Activated CD8-positive, alpha-beta T cell treated with anti-CD3 and anti-CD28 coated beads for 36 hours (primary cell): ENCODE results near the gene BRME1. TPM values are rescaled to one million over a fixed set of nuclear protein-coding genes. Genes with fewer than 3 reads are reported as not detected.

Experiments
- ATAC-seq: fragments of 200-7000 bp; cut with Tn5 transposase; one replicate; pipeline ENCODE4 v1.10.0; 2021; ENCODE audit warnings: mild to moderate bottlenecking, moderate library complexity
- CTCF ChIA-PET: fragments of 350-600 bp; sonication (Branson Sonifier 250); formaldehyde crosslinking; loops from one replicate; lab custom pipeline; 2021; ENCODE audit warnings: antibody characterized with exemption; lab: Charles Lee
- POLR2A ChIA-PET: fragments of 350-600 bp; sonication (Branson Sonifier 250); formaldehyde crosslinking; loops from one replicate; lab custom pipeline; 2021; ENCODE audit warnings: antibody characterized with exemption; lab: Charles Lee
- DNase-seq: peaks from one replicate; pipeline ENCODE4 v3.0.0-alpha.2; 2020
- H3K27ac Mint-ChIP-seq: one replicate; pipeline ENCODE4 v1.8.0; 2021; ENCODE audit warnings: mild to moderate bottlenecking, mixed read lengths
- H3K27me3 Mint-ChIP-seq: one replicate; pipeline ENCODE4 v1.8.0; 2021; ENCODE audit warnings: mixed read lengths
- H3K36me3 Mint-ChIP-seq: one replicate; pipeline ENCODE4 v1.8.0; 2021; ENCODE audit warnings: low read depth, mixed read lengths
- H3K4me1 Mint-ChIP-seq: one replicate; pipeline ENCODE4 v1.8.0; 2021; ENCODE audit warnings: low read depth, mixed read lengths
- H3K4me3 Mint-ChIP-seq: one replicate; pipeline ENCODE4 v1.8.0; 2021; ENCODE audit warnings: mild to moderate bottlenecking, moderate library complexity, mixed read lengths
- H3K9me3 Mint-ChIP-seq: one replicate; pipeline ENCODE4 v1.8.0; 2021; ENCODE audit warnings: mixed read lengths
- CTCF ChIP-seq: fragments of 200-600 bp; IDR thresholded peaks from one replicate; pipeline ENCODE4 v1.8.0; 2022; ENCODE audit warnings: antibody characterized with exemption, mild to moderate bottlenecking
- intact Hi-C: fragments of 100-400 bp; cut with micrococcal nuclease; formaldehyde crosslinking; loops from one replicate; pipeline ENCODE4 v1.10.0; 2022
- total RNA-seq, 2 experiments: library from RNA; stranded (reverse); gene quantifications; one replicate each; pipeline ENCODE4 v1.2.3, GENCODE V29; 2021

The BRME1 gene
- total RNA-seq, 2 experiments from 2014 or later: 3.6 to 5.2 TPM

GRCh38 chr19:13885826-13886365 is 20.0 kb downstream of the BRME1 start:
- Mint-ChIP-seq H3K9me3 (no peaks in the 10 kb centered on the region), H3K4me1 (peaks cover 40% of the 10 kb centered on the region), H3K27ac (no peak overlapping the region), H3K4me3 (no peak overlapping the region), H3K27me3 (no peaks in the 10 kb centered on the region), H3K36me3 (no peaks in the 10 kb centered on the region)
- no peak for DNase-seq
- POLR2A ChIA-PET: interaction anchor here (1.3 kb wide), 1 partner anchor 186 kb away, joined by 4 read pairs; the partner anchor contains the start of gene MISP3
- intact Hi-C loops: loop anchor here (10.0 kb wide), 1 partner anchor 149 kb away; the partner anchor contains the start of gene IL27RA
- CTCF ChIA-PET: interaction anchor here (1.0 kb wide), 1 partner anchor 162 kb away, joined by 5 read pairs; no protein-coding TSS in a partner anchor
- TF ChIP-seq CTCF: no peak
- ATAC-seq: no peak

DNA sequence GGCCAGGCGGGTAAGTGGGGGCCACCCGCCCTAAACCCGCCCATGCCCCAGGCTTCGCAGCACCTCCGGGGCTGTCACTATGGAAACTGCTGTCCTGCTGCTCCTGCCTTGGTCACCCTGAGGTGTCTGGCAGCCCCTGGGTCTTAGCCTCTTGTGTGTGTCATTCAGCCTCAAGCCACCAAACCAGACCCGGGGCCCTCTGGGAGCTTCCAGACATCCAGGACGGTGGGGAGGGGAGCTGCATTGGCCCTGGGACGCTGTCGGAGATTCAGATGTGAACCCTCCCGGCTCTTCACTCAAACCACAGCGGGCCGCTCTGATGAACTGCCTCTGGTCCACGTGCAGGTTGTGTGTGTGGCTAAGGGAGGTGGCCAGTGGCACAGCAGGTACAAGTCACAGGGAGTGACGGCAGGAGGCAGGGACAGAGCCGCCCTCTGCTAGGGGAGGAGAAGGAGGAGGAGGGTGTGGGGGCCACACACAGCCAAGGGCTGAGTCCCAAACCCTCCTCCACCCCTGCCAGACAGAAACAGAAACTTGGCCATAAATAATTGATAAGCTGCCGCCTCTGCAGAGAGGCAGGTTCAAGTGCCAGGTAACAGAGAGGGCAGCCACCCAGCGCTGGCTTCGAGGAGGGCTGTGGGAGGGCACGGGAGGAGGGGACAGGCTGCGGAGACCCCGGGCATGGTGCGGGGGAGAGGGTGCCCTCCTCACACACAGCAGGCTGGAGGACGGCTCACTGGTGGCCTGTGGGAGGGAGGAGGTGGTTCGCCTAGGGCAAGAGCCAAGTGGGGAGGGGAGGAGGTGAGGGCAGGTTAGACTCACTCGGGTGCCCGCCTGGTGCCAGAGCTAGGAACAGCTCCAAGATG is 21.0 kb downstream of the BRME1 start:
- ChIA-PET POLR2A (interaction anchor here (1.3 kb wide), 1 partner anchor 187 kb away, joined by 4 read pairs; the partner anchor contains the start of gene MISP3), CTCF (interaction anchor here (1.4 kb wide), 1 partner anchor 187 kb away, joined by 3 read pairs; the partner anchor contains the start of gene MISP3)
- intact Hi-C loops: loop anchor here (10.0 kb wide), 1 partner anchor 150 kb away; the partner anchor contains the start of gene IL27RA
- Mint-ChIP-seq H3K9me3 (no peaks in the 10 kb centered on the region), H3K4me3 (no peak overlapping the region), H3K27me3 (no peaks in the 10 kb centered on the region), H3K4me1 (peaks cover 46% of the 10 kb centered on the region), H3K36me3 (no peaks in the 10 kb centered on the region), H3K27ac (no peak overlapping the region)
- ATAC-seq: no peak
- no peak for DNase-seq
- TF ChIP-seq CTCF: no peak

- no peak for DNase-seq
- H3K4me3 Mint-ChIP-seq: no peak overlapping the region
- no peaks in the 10 kb centered on the region for H3K36me3 Mint-ChIP-seq
- peaks cover 48% of the 10 kb centered on the region for H3K4me1 Mint-ChIP-seq
- ChIA-PET CTCF (interaction anchor here (1.6 to 6.2 kb wide), 3 partner anchors 175 to 253 kb away, joined by 5 to 76 read pairs (median 12); partner anchors contain the start of genes ASF1B and MISP3), POLR2A (interaction anchor here (0.9 kb wide), 1 partner anchor 253 kb away, joined by 3 read pairs; no protein-coding TSS in a partner anchor)
- no peak for TF ChIP-seq CTCF
- intact Hi-C loops: loop anchor here (10.0 kb wide), 1 partner anchor 151 kb away; the partner anchor contains the start of gene IL27RA
- no peaks in the 10 kb centered on the region for H3K9me3 Mint-ChIP-seq
- H3K27ac Mint-ChIP-seq: peak overlapping the region; percentile 34
- no peaks in the 10 kb centered on the region for H3K27me3 Mint-ChIP-seq
- ATAC-seq: no peak
Observed at GRCh38 chr19:13883516-13884064, 22.3 kb downstream of the BRME1 start.

DNA sequence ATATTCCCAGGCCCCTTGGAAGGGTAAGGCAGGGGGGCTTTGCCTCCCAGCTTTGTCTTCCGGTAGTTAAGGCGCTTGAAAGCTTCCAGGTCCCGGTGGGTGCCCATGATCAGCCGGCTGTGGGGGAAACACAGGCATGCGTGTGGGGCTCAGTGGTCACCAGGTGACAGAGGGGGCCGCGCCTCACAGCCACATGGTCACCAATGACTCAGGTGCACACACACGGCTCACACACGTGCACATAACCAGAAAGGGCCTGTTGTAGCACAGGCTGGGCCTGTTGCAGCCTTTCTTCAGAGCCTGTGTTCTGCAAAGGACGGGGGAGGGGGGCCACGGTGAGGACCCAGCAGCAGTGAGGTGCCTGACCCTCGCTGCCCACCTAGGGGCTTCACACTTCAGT is 23.1 kb downstream of the BRME1 start:
- TF ChIP-seq CTCF: no peak
- Mint-ChIP-seq H3K36me3 (no peaks in the 10 kb centered on the region), H3K4me1 (peaks cover 48% of the 10 kb centered on the region), H3K27ac (no peak overlapping the region), H3K4me3 (no peak overlapping the region), H3K9me3 (no peaks in the 10 kb centered on the region), H3K27me3 (no peaks in the 10 kb centered on the region)
- ATAC-seq (no peak), DNase-seq (peak; percentile 63)
- POLR2A ChIA-PET: interaction anchor here (0.9 to 1.3 kb wide), 3 partner anchors 23 to 108 kb away, joined by 3 to 4 read pairs (median 3); partner anchors contain the start of genes BRME1 and CC2D1A
- CTCF ChIA-PET: interaction anchor here (1.0 to 6.2 kb wide), 8 partner anchors 20 to 253 kb away, joined by 3 to 76 read pairs (median 9); partner anchors contain the start of genes ASF1B, IL27RA and MISP3
- intact Hi-C loops: loop anchor here (10.0 kb wide), 1 partner anchor 152 kb away; the partner anchor contains the start of gene IL27RA
